ENCODE data around the gene C14orf180. TPM values are rescaled to one million over a fixed set of nuclear protein-coding genes. Genes with fewer than 3 reads are reported as not detected.

C14orf180 gene
- total and polyA plus RNA-seq, 2 of the 8 experiments (the other 6 are each of a cell fraction or from before 2014, with no cell fraction given), result not detected

DNA sequence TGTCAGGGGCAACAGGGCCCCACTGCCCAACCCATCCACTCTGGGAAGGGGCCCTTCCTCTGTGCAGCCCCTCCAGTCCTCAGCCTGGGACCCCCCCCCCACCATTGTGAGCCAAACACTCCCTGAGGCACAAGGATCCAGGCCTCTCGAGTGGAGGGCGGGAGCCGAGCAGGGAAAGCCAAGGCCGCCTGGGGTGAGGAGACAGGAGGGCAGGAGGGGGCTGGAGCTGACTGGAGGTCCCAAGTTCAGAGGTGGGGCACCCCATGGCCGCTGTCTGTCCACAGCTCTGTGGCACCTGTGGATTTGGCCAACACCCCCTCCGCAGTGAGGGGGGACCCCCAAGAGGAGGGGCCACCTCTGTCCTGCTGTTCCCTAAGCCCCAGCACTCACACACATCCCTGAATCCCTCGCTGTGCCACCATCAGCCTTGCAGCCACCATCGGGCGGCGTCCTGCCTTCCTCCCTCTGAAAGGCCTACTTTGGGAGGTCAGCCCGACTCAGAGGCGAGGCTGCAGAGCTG lies 25.4 kb upstream of the C14orf180 start:
- Histone ChIP-seq H3K4me1 (replicated peaks in 1 of 4; ENCODE audit: control insufficient read depth in 3 of 4, insufficient read depth in 4 of 4, low read length in 3 of 4) (peaks cover 0 to 3% (median under 1%) of the 10 kb centered on the region in 4 experiments; a peak in 2 of 7 replicates), H4K91ac (replicated peaks; ENCODE audit: insufficient read length, low read length) (no peak overlapping the region), H2BK15ac (ENCODE audit: low read length) (no peak overlapping the region), H3K27me3 (replicated peaks in 1 of 4; ENCODE audit: control insufficient read depth in 3 of 4, extremely low read depth in 1 of 4, insufficient read depth in 3 of 4, low read length in 3 of 4) (no peaks in the 10 kb centered on the region), H3K56ac (replicated peaks; ENCODE audit: insufficient read length, low read depth, low read length) (no peak overlapping the region), H3K79me2 (ENCODE audit: control insufficient read depth in 1 of 2, insufficient read depth in 2 of 2, low read length in 2 of 2) (no peaks in the 10 kb centered on the region), H2BK20ac (ENCODE audit: low read length) (no peak overlapping the region), H2BK120ac (replicated peaks; ENCODE audit: low read depth, low read length) (no peak overlapping the region), H3K4ac (replicated peaks; ENCODE audit: insufficient read length, low read depth, low read length) (no peak overlapping the region), H3K23ac (ENCODE audit: insufficient read length) (no peak overlapping the region), H3K14ac (ENCODE audit: insufficient read length) (no peak overlapping the region), H3K23me2 (ENCODE audit: low read depth, low read length) (no peaks in the 10 kb centered on the region), H3K9me3 (ENCODE audit: insufficient read depth in 2 of 2, low read depth in 1 of 2, low read length in 1 of 2) (no peaks in the 10 kb centered on the region), H3K36me3 (ENCODE audit: control insufficient read depth in 2 of 4, insufficient read depth in 4 of 4, low read length in 3 of 4) (no peaks in the 10 kb centered on the region), H4K20me1 (replicated peaks in 1 of 2; ENCODE audit: control insufficient read depth in 1 of 2, insufficient read depth in 2 of 2, low read length in 2 of 2) (no peaks in the 10 kb centered on the region), H2AFZ (ENCODE audit: low read length) (no peak overlapping the region), H3K27ac (ENCODE audit: low read depth, low read length) (no peak overlapping the region), H3K9ac (replicated peaks in 1 of 4; ENCODE audit: extremely low read depth in 1 of 4, low read depth in 3 of 4, low read length in 3 of 4) (no peak overlapping the region), H3K4me2 (ENCODE audit: insufficient read depth in 1 of 2, low read depth in 2 of 2, low read length in 2 of 2) (no peak overlapping the region), H3K79me1 (ENCODE audit: low read depth, low read length) (no peaks in the 10 kb centered on the region), H3K4me3 (ENCODE audit: extremely low read depth in 1 of 4, insufficient read depth in 2 of 4, low read depth in 3 of 4, low read length in 4 of 4) (no peak overlapping the region), H4K5ac (ENCODE audit: insufficient read length, low read depth, low read length) (no peak overlapping the region), H2BK12ac (ENCODE audit: low read depth, low read length) (no peak overlapping the region), H2AK5ac (ENCODE audit: low read depth, low read length) (no peak overlapping the region), H3K18ac (ENCODE audit: extremely low read depth, low read length) (no peak overlapping the region), H4K8ac (ENCODE audit: extremely low read depth, insufficient read depth, low read length) (peak overlapping the region; percentile 65; the same call in 1 of the 2 replicates), H2BK5ac (ENCODE audit: low read depth, low read length) (no peak overlapping the region)
- POLR2A ChIA-PET (ENCODE audit: partially characterized antibody), result no interaction called here
- TF ChIP-seq RBBP5 (IDR thresholded peaks at IDR 0.05; ENCODE audit: borderline replicate concordance, low read depth, low read length), result no peak
- TF ChIP-seq SIRT6 (IDR thresholded peaks at IDR 0.05; ENCODE audit: low read length), result no peak
- no peak for TF ChIP-seq TEAD4 (IDR thresholded peaks at IDR 0.05; ENCODE audit: low read depth, low read length)
- TF ChIP-seq RAD21 (IDR thresholded peaks at IDR 0.05 in 1 of 2, conservative IDR thresholded peaks at IDR 0.05 in 1 of 2; ENCODE audit: low read depth in 2 of 2, low read length in 2 of 2), result no peak
- 77% methylated on average over 12 of the region's 12 CpGs; no CpG with 5 or more reads in 1 of the 2 experiments for WGBS, 2 experiments (ENCODE audit: extremely low coverage in 1 of 2, insufficient coverage in 1 of 2, insufficient read length in 1 of 2, insufficient replicate concordance in 2 of 2, low coverage in 1 of 2, low lambda C conversion rate in 2 of 2, missing lambda C conversion rate in 1 of 2)
- CTCF ChIA-PET (ENCODE audit: partially characterized antibody), result interaction anchor here (1.0 to 3.2 kb wide), 3 partner anchors 8 to 20 kb away, joined by 3 to 13 read pairs (median 3); no protein-coding TSS in a partner anchor
- no peak for DNase-seq (ENCODE audit: low read depth in 1 of 2, low spot score in 2 of 2)
- no peak for FAIRE-seq
